HepG2 (cell line): ENCODE data around the gene IQGAP2.

Source experiments
- BCL6 ChIP-seq: IDR thresholded peaks from 2 replicates; pipeline ENCODE4 v1.6.1; 2016; ENCODE audit warnings: missing genetic modification reagents, missing compliant biosample characterization
- TF ChIP-seq, protein P1 (sequence below): IDR thresholded peaks from 2 replicates; pipeline ENCODE4 v1.6.1; 2016; ENCODE audit warnings: missing biosample characterization, missing genetic modification reagents, low read depth

DNA sequence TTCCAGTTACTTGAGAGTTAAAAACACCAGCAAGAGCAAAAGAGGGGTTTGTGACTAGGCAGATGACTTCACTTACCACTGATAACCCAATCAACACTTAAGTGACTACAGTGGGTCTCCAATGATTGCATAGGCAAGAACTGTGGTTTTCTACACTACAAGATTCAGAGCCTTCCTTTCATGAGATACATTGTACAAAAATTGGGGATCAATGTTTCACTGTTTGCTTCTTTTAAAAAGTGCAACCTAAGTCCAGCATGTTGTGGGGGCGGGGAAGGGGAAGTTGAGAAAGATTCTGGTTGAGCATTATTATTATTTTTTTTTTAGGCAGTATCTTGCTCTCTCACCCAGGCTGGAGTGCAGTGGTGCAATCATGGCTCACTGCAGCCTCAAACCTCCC, 3.6 kb downstream of the IQGAP2 start:
- TF ChIP-seq BCL6 (CRISPR knock-in tag), result no peak
- TF ChIP-seq, protein P1, sequence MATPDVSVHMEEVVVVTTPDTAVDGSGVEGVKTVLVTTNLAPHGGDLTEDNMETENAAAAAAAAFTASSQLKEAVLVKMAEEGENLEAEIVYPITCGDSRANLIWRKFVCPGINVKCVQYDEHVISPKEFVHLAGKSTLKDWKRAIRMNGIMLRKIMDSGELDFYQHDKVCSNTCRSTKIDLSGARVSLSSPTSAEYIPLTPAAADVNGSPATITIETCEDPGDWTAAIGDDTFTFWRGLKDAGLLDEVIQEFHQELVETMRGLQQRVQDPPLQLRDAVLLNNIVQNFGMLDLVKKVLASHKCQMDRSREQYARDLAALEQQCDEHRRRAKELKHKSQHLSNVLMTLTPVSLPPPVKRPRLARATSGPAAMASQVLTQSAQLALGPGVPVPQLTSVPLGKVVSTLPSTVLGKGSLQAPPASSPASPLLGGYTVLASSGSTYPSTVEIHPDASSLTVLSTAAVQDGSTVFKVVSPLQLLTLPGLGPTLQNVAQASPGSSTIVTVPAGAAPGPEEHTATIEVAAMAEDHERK (CRISPR knock-in tag), result no peak
